ENCODE measurements around the gene KCNK17.

- TF ChIP-seq TCF7L2 (IDR thresholded peaks at IDR 0.05; ENCODE audit: borderline replicate concordance, extremely low read depth, insufficient read depth, insufficient read length): no peak
- TF ChIP-seq CTCF (IDR thresholded peaks at IDR 0.05 in 2 of 3, conservative IDR thresholded peaks at IDR 0.05 in 1 of 3; ENCODE audit: borderline replicate concordance in 1 of 3, insufficient read depth in 1 of 3, low read depth in 2 of 3, low read length in 2 of 3): no peak
- TF ChIP-seq REST (IDR thresholded peaks at IDR 0.05; ENCODE audit: low read depth): no peak
- no peak for TF ChIP-seq ATF3 (IDR thresholded peaks at IDR 0.05)
- no peak for TF ChIP-seq POLR2A (IDR thresholded peaks at IDR 0.05; ENCODE audit: borderline replicate concordance, extremely low read depth, insufficient read depth, insufficient read length)
- TF ChIP-seq ZNF274 (IDR thresholded peaks at IDR 0.05; ENCODE audit: low read depth, low read length): no peak
- no peak for TF ChIP-seq CEBPB (IDR thresholded peaks at IDR 0.05; ENCODE audit: low read depth)
- TF ChIP-seq SIN3A (IDR thresholded peaks at IDR 0.05; ENCODE audit: low read depth): no peak
- no peak for TF ChIP-seq EGR1 (IDR thresholded peaks at IDR 0.05; ENCODE audit: low read depth)
- TF ChIP-seq EZH2 (IDR thresholded peaks at IDR 0.05): no peak
- TF ChIP-seq JUND (IDR thresholded peaks at IDR 0.05): no peak
- no peak for TF ChIP-seq YY1 (IDR thresholded peaks at IDR 0.05; ENCODE audit: extremely low read depth, insufficient replicate concordance, low read depth, low read length)
- TF ChIP-seq POLR2AphosphoS5 (IDR thresholded peaks at IDR 0.05; ENCODE audit: low read depth, low read length): no peak
- no peak for TF ChIP-seq ZFX (IDR thresholded peaks at IDR 0.05)
Observed at GRCh38 chr6:39263303-39264037, 50.7 kb downstream of the KCNK17 start.
